Measurements from ENCODE around the gene SEBOX.
A peak's percentile ranks its signal among the peaks of the same experiment; 100 is the strongest.

The SEBOX gene

GRCh38 chr17:28324267-28324745, 40.7 kb downstream of the SEBOX start:
- DNase-seq (ENCODE audit: low read depth): no peak
- TF ChIP-seq CTCF (IDR thresholded peaks at IDR 0.05; ENCODE audit: low read length, missing control alignments): no peak
- H3K4me3 ChIP-seq (replicated peaks; ENCODE audit: low read depth, low read length): no peak overlapping the region

- TF ChIP-seq CTCF (IDR thresholded peaks at IDR 0.05; ENCODE audit: low read length, missing control alignments): no peak
- no peak for DNase-seq (ENCODE audit: low read depth)
- H3K4me3 ChIP-seq (replicated peaks; ENCODE audit: low read depth, low read length): peak overlapping the region; percentile 71
Measured at GRCh38 chr17:28320215-28321061, 44.6 kb downstream of the SEBOX start.

GRCh38 chr17:28319598-28319935, 45.4 kb downstream of the SEBOX start:
- H3K4me3 ChIP-seq (replicated peaks; ENCODE audit: low read depth, low read length): peak overlapping the region; percentile 71
- no peak for DNase-seq (ENCODE audit: low read depth)
- TF ChIP-seq CTCF (IDR thresholded peaks at IDR 0.05; ENCODE audit: low read length, missing control alignments): no peak

GRCh38 chr17:28318759-28319597, 46.0 kb downstream of the SEBOX start, which contains the start of gene TMEM97:
Gene TMEM97 (plus strand): TSS chr17:28319200. CDS start chr17:28319240, 40 bp downstream.
- DNase-seq (ENCODE audit: low read depth): peak; percentile 97
- TF ChIP-seq CTCF (IDR thresholded peaks at IDR 0.05; ENCODE audit: low read length, missing control alignments): no peak

GRCh38 chr17:28317966-28318758, 46.8 kb downstream of the SEBOX start:
- TF ChIP-seq CTCF (IDR thresholded peaks at IDR 0.05; ENCODE audit: low read length, missing control alignments): no peak
- DNase-seq (ENCODE audit: low read depth): no peak

More at GRCh38 chr17:28318759-28319597, 46.0 kb downstream of the SEBOX start, which contains the start of gene TMEM97:
- peak within 1 kb of the TSS; percentile 71 for H3K4me3 ChIP-seq (replicated peaks; ENCODE audit: low read depth, low read length)

More at GRCh38 chr17:28317966-28318758, 46.8 kb downstream of the SEBOX start:
- H3K4me3 ChIP-seq (replicated peaks; ENCODE audit: low read depth, low read length): peak overlapping the region; percentile 71
